Measurements from ENCODE around the gene FALEC. TPM values are rescaled to one million over a fixed set of nuclear protein-coding genes. Genes with fewer than 3 reads are reported as not detected.

The FALEC gene
- total and polyA plus RNA-seq, 9 of the 15 experiments (the other 6 are each of a cell fraction or from before 2014, with no cell fraction given), result 0.15 to 1.8 (median 0.53) TPM; not detected in 5

DNA sequence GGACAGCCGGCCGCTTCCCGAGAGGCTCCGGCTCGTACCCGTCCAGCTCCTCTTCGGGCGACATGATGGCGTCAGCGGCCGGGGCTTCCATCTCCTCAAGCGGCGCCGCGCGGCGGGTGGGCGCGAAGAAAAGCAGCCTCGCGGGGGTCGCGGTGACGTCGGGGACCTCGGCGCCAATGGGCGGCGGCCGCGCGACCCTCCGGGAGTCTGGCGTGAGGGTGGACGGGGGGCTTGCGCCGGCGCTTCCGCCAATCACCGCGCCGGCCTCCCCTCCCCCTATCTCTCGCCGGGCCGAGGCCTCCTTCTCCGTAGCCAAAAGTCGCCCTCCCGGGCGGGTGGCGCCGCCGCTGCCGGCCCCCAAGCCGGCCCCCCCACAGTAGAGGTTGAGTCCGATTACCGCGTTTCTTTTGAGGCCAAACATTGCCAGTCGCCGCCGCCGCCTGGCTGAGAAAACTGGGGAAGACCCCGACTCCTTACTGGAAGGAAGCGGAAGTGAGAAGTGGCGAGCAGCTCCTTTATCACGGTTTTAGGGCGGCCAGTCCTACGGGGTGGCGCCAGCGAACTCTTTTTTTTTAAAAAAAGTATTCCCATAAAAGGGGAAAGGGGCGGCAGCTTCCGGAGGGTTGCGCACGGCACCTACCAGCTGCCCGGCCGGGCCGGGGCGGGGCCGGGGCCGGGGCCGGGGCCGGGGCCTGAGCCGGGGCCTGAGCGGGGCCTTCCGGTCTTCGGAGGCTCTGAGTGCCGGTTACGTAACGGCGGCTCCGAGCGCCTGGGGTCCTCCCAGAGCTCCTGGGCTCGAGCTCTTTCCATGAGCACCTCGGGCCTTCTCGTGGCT lies 63.8 kb downstream of the FALEC start, which contains the start of gene MCL1 (continued):
- TF ChIP-seq, protein P1, sequence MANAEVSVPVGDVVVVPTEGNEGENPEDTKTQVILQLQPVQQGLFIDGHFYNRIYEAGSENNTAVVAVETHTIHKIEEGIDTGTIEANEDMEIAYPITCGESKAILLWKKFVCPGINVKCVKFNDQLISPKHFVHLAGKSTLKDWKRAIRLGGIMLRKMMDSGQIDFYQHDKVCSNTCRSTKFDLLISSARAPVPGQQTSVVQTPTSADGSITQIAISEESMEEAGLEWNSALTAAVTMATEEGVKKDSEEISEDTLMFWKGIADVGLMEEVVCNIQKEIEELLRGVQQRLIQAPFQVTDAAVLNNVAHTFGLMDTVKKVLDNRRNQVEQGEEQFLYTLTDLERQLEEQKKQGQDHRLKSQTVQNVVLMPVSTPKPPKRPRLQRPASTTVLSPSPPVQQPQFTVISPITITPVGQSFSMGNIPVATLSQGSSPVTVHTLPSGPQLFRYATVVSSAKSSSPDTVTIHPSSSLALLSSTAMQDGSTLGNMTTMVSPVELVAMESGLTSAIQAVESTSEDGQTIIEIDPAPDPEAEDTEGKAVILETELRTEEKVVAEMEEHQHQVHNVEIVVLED (CRISPR knock-in tag; IDR thresholded peaks at IDR 0.05), result no peak
- TF ChIP-seq, protein P2, sequence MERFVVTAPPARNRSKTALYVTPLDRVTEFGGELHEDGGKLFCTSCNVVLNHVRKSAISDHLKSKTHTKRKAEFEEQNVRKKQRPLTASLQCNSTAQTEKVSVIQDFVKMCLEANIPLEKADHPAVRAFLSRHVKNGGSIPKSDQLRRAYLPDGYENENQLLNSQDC (CRISPR knock-in tag; IDR thresholded peaks at IDR 0.05), result peak; percentile 67; the same call in 1 of the 2 replicates
- TF ChIP-seq E2F5 (CRISPR knock-in tag; IDR thresholded peaks at IDR 0.05), result no peak
- no peak for TF ChIP-seq ZNF3 (CRISPR knock-in tag; IDR thresholded peaks at IDR 0.05)
- peak; percentile 80 for TF ChIP-seq ZBTB17 (CRISPR knock-in tag; IDR thresholded peaks at IDR 0.05)
- no peak for TF ChIP-seq NFE2L1 (tag; IDR thresholded peaks at IDR 0.05; ENCODE audit: borderline replicate concordance, low read depth)
- TF ChIP-seq HDAC6 (IDR thresholded peaks at IDR 0.05; ENCODE audit: low read depth, low read length), result no peak
- TF ChIP-seq FOSL1 (tag; conservative IDR thresholded peaks at IDR 0.05), result no peak
- TF ChIP-seq, protein P3, sequence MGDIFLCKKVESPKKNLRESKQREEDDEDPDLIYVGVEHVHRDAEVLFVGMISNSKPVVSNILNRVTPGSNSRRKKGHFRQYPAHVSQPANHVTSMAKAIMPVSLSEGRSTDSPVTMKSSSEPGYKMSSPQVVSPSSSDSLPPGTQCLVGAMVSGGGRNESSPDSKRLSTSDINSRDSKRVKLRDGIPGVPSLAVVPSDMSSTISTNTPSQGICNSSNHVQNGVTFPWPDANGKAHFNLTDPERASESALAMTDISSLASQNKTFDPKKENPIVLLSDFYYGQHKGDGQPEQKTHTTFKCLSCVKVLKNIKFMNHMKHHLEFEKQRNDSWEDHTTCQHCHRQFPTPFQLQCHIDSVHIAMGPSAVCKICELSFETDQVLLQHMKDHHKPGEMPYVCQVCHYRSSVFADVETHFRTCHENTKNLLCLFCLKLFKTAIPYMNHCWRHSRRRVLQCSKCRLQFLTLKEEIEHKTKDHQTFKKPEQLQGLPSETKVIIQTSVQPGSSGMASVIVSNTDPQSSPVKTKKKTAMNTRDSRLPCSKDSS (IDR thresholded peaks at IDR 0.05; ENCODE audit: low read depth, partially characterized antibody), result no peak
- no peak for TF ChIP-seq ZNF518B (CRISPR knock-in tag; IDR thresholded peaks at IDR 0.05)
- TF ChIP-seq, protein P4, sequence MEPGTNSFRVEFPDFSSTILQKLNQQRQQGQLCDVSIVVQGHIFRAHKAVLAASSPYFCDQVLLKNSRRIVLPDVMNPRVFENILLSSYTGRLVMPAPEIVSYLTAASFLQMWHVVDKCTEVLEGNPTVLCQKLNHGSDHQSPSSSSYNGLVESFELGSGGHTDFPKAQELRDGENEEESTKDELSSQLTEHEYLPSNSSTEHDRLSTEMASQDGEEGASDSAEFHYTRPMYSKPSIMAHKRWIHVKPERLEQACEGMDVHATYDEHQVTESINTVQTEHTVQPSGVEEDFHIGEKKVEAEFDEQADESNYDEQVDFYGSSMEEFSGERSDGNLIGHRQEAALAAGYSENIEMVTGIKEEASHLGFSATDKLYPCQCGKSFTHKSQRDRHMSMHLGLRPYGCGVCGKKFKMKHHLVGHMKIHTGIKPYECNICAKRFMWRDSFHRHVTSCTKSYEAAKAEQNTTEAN (CRISPR knock-in tag; IDR thresholded peaks at IDR 0.05), result peak; percentile 64; the same call in 1 of the 2 replicates
- TF ChIP-seq, protein P5, sequence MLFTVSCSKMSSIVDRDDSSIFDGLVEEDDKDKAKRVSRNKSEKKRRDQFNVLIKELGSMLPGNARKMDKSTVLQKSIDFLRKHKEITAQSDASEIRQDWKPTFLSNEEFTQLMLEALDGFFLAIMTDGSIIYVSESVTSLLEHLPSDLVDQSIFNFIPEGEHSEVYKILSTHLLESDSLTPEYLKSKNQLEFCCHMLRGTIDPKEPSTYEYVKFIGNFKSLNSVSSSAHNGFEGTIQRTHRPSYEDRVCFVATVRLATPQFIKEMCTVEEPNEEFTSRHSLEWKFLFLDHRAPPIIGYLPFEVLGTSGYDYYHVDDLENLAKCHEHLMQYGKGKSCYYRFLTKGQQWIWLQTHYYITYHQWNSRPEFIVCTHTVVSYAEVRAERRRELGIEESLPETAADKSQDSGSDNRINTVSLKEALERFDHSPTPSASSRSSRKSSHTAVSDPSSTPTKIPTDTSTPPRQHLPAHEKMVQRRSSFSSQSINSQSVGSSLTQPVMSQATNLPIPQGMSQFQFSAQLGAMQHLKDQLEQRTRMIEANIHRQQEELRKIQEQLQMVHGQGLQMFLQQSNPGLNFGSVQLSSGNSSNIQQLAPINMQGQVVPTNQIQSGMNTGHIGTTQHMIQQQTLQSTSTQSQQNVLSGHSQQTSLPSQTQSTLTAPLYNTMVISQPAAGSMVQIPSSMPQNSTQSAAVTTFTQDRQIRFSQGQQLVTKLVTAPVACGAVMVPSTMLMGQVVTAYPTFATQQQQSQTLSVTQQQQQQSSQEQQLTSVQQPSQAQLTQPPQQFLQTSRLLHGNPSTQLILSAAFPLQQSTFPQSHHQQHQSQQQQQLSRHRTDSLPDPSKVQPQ (CRISPR knock-in tag; IDR thresholded peaks at IDR 0.05; ENCODE audit: borderline replicate concordance), result no peak
- TF ChIP-seq HSF4 (CRISPR knock-in tag; IDR thresholded peaks at IDR 0.05; ENCODE audit: borderline replicate concordance), result no peak
- peak; percentile 99 for TF ChIP-seq POLR2A (conservative IDR thresholded peaks at IDR 0.05)

All from K562 (cell line).